MCF 10A (cell line): ENCODE data around the gene PPP4R3A. TPM values are rescaled to one million over a fixed set of nuclear protein-coding genes. Genes with fewer than 3 reads are reported as not detected.
A peak's percentile ranks its signal among the peaks of the same experiment; 100 is the strongest.

Experiments used
- BruUV-seq: library from RNA; stranded (reverse); fragments of 400-500 nt; replicated peaks from 2 replicates; lab custom pipeline; 2021; lab: Mats Ljungman, UMichigan
- CTCF ChIA-PET: fragments of 300-600 bp; sonication (Branson Sonifier 250); formaldehyde crosslinking; extraction: SDS; loops from one replicate; lab custom pipeline; 2021; ENCODE audit warnings: antibody characterized with exemption, inconsistent platforms; lab: Yijun Ruan, JAX
- POLR2A ChIA-PET: fragments of 300-600, 350-650 bp; sonication (Branson Sonifier 250); formaldehyde crosslinking; extraction: SDS; loops from one replicate; lab custom pipeline; 2020; ENCODE audit warnings: antibody characterized with exemption, inconsistent platforms; lab: Yijun Ruan, JAX
- DNase-seq: peaks from one replicate; pipeline ENCODE4 v3.0.0-alpha.2; 2018; ENCODE audit not compliant: unreplicated experiment
- H3K27ac Mint-ChIP-seq: one replicate; pipeline ENCODE4 v1.8.0; 2022; ENCODE audit warnings: mild to moderate bottlenecking, low read depth, mixed read lengths; ENCODE audit not compliant: unreplicated experiment
- H3K27me3 Mint-ChIP-seq: one replicate; pipeline ENCODE4 v1.8.0; 2022; ENCODE audit warnings: mixed read lengths; ENCODE audit not compliant: insufficient read depth, unreplicated experiment
- H3K36me3 Mint-ChIP-seq: one replicate; pipeline ENCODE4 v1.8.0; 2022; ENCODE audit warnings: mild to moderate bottlenecking, moderate library complexity, mixed read lengths; ENCODE audit not compliant: insufficient read depth, unreplicated experiment
- H3K4me1 Mint-ChIP-seq: one replicate; pipeline ENCODE4 v1.8.0; 2022; ENCODE audit warnings: mixed read lengths; ENCODE audit not compliant: insufficient read depth, unreplicated experiment
- H3K4me3 Mint-ChIP-seq: one replicate; pipeline ENCODE4 v1.8.0; 2022; ENCODE audit warnings: mild to moderate bottlenecking, moderate library complexity, mixed read lengths; ENCODE audit not compliant: unreplicated experiment
- H3K9me3 Mint-ChIP-seq: one replicate; pipeline ENCODE4 v1.8.0; 2022; ENCODE audit warnings: mixed read lengths; ENCODE audit not compliant: unreplicated experiment
- CTCF ChIP-seq: fragments of 200-600 bp; IDR thresholded peaks from one replicate; pipeline ENCODE4 v1.8.0; 2022; ENCODE audit warnings: antibody characterized with exemption, mild to moderate bottlenecking; ENCODE audit not compliant: unreplicated experiment
- intact Hi-C: fragments of 100-400 bp; cut with micrococcal nuclease; formaldehyde crosslinking; loops from 2 replicates; pipeline ENCODE4 v1.14.1; 2022
- total RNA-seq: library from RNA; stranded (reverse); gene quantifications from 2 replicates; pipeline ENCODE4 v1.2.3, GENCODE V29; 2022

The PPP4R3A gene
- total RNA-seq, 1 experiment from 2014 or later = 104 TPM

DNA sequence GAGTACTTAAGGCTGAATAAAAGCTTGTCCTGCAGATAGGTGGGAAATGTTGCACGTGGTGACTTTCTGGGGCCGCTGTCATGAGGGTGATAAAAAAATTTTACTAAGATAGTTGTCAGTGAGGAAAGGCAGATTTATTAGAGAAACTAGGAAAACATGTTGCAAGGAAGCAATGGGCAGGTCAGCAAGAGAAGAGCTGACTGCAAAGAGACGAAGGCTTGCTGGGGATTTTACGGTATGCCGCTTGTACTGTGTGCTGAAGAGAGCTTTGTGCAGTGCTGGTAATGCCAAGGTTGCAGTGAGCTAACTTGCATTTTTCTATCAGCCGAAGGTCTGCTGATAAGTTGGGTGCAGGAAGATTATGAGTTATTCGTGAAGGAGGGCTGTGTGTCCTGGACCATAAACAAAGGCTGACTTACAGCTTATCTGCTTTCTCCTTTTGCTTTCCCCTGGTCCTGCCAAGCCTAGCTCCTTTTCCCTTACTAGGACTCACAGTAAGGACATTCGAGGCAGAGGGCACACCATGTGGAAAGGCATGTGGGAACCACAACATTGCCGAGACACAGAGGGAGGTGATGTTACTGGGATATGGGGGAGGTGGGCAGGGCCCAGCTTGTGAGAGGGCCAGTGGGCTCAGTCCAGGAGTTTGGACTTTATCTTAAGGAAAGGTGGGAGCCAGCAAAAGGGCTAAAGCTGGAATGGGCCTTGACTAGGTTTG is 85.1 kb downstream of the PPP4R3A start:
- Mint-ChIP-seq H3K36me3 (peaks cover 2% of the 10 kb centered on the region), H3K9me3 (no peaks in the 10 kb centered on the region), H3K4me3 (no peak overlapping the region), H3K27ac (no peak overlapping the region), H3K27me3 (no peaks in the 10 kb centered on the region), H3K4me1 (no peaks in the 10 kb centered on the region)
- POLR2A ChIA-PET = interaction anchor here (0.5 to 1.2 kb wide), 3 partner anchors 9 to 42 kb away, joined by 3 to 5 read pairs (median 4); no protein-coding TSS in a partner anchor
- no peak for TF ChIP-seq CTCF
- no TSS peak for BruUV-seq
- DNase-seq = no peak
- CTCF ChIA-PET = interaction anchor here (0.6 to 1.7 kb wide), 3 partner anchors 19 to 107 kb away, joined by 3 to 8 read pairs (median 6); no protein-coding TSS in a partner anchor
- intact Hi-C loops = no loop called here

GRCh38 chr14:91420686-91421085 is 89.4 kb downstream of the PPP4R3A start:
- CTCF ChIA-PET = interaction anchor here (0.5 to 11.7 kb wide), 6 partner anchors 29 to 439 kb away, joined by 3 to 276 read pairs (median 4); no protein-coding TSS in a partner anchor
- intact Hi-C loops = no loop called here
- no TSS peak for BruUV-seq
- no peak for TF ChIP-seq CTCF
- Mint-ChIP-seq H3K36me3 (no peaks in the 10 kb centered on the region), H3K27me3 (no peaks in the 10 kb centered on the region), H3K4me3 (no peak overlapping the region), H3K9me3 (no peaks in the 10 kb centered on the region), H3K27ac (no peak overlapping the region), H3K4me1 (peaks cover 23% of the 10 kb centered on the region)
- POLR2A ChIA-PET = interaction anchor here (0.9 to 9.3 kb wide), 3 partner anchors 60 to 101 kb away, joined by 4 to 99 read pairs (median 4); no protein-coding TSS in a partner anchor
- DNase-seq = no peak

DNA sequence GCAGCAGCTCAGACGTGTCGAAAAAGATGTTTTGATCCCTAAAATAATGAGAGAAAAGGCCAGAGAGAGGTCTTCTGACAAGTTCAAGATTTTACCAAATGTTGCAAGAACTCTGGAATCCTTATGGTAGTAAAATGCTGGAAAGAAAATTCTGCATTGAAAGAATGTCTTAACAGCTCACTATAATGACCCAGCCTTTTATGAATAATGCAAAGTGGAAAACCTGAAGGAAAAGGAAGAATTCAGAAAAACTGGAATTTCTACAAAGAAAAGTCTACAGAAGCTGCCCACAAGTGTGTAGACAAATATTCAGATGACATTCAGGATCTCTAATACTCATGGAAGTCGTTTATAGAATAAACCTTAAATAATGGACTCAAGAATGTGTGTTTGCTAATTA is 90.7 kb downstream of the PPP4R3A start:
- Mint-ChIP-seq H3K9me3 (no peaks in the 10 kb centered on the region), H3K36me3 (no peaks in the 10 kb centered on the region), H3K27ac (peak overlapping the region; percentile 32), H3K27me3 (no peaks in the 10 kb centered on the region), H3K4me1 (peaks cover 24% of the 10 kb centered on the region), H3K4me3 (no peak overlapping the region)
- ChIA-PET CTCF (interaction anchor here (0.6 to 11.7 kb wide), 13 partner anchors 30 to 622 kb away, joined by 3 to 276 read pairs (median 4); no protein-coding TSS in a partner anchor), POLR2A (interaction anchor here (1.8 to 9.3 kb wide), 4 partner anchors 49 to 242 kb away, joined by 4 to 99 read pairs (median 8); no protein-coding TSS in a partner anchor)
- no peak for DNase-seq
- BruUV-seq = no TSS peak
- intact Hi-C loops = loop anchor here (2.0 kb wide), 1 partner anchor 243 kb away; no protein-coding TSS in a partner anchor
- TF ChIP-seq CTCF = no peak

DNA sequence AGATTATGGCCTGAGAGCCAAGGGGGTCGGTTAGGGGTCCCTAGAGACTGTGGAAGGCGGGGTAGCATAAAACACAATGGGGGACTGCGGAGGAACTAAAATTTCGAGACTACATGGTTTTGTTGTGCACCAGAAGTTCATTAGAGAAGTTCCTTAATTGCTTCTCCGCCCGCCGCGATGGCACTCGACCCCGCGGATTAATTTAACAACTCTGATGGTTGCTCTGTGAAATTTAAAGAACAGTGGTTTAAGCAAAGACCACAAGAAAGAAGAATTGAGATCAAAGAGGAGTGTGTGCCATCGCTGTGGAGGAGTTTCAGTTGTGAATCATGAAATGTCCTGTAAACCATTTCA is 91.1 kb downstream of the PPP4R3A start:
- Mint-ChIP-seq H3K27me3 (no peaks in the 10 kb centered on the region), H3K9me3 (no peaks in the 10 kb centered on the region), H3K36me3 (no peaks in the 10 kb centered on the region), H3K4me3 (peak overlapping the region; percentile 71), H3K4me1 (peaks cover 24% of the 10 kb centered on the region), H3K27ac (peak overlapping the region; percentile 32)
- TF ChIP-seq CTCF = no peak
- intact Hi-C loops = loop anchor here (2.0 kb wide), 1 partner anchor 242 kb away; no protein-coding TSS in a partner anchor
- ChIA-PET CTCF (interaction anchor here (0.6 to 11.7 kb wide), 19 partner anchors 21 to 622 kb away, joined by 3 to 276 read pairs (median 4); no protein-coding TSS in a partner anchor), POLR2A (interaction anchor here (0.8 to 9.3 kb wide), 8 partner anchors 19 to 242 kb away, joined by 3 to 99 read pairs (median 8); partner anchors contain the start of gene PPP4R3A)
- no TSS peak for BruUV-seq
- no peak for DNase-seq
